HG03060 (cell line): ENCODE measurements around the gene ISM1.

ENCODE experiments used
- ATAC-seq: cut with Tn5 transposase; IDR thresholded peaks from one replicate; pipeline ENCODE4 v1.9.1; 2021; ENCODE audit warnings: low read depth, moderate number of reproducible peaks; ENCODE audit not compliant: unreplicated experiment

ISM1 gene

DNA sequence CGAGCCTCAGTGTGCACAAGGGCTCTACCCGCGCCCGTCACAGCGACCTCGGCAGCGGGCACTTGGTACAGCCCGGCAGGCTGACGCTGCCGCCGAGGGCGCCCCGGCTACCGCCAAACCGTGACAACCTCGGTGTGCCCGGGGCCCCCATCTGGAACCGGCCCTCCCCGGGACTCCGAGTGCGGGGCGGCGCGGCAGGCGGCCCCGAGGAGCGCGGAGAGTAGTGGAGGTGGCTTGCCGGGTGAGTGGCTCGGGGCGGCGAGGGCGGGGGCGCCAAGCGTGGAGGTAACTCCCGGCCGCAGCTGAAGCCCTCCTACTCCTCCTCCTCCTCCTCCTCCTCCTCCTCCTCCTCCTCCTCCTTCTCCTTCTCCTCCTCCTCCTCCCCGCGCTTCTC is at the start of gene ISM1:
TSS of gene ISM1 (plus strand) at position 371 of the 394 bp plus-strand sequence. CDS start 503 bp downstream, outside the sequence.
- ATAC-seq, result no peak

DNA sequence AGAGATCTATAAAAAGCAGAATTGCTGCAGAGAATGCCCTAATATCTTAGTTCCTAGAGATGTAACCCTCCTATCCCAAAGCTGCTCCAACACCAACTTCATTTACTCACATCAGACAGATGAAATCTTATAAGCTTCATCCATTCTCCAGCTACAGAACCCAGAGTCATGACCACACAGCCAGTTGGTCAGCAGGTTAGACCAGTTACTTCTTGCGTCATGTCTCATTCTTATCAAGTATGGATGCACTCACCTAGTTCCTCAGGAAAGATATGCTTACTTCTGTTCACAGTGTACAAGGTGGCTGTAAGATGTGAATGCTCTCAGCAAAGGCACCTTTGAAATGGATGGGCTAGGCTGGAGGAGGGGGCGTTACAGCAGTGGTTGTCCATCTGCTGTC is 47.9 kb upstream of the ISM1 start:
- no peak for ATAC-seq

DNA sequence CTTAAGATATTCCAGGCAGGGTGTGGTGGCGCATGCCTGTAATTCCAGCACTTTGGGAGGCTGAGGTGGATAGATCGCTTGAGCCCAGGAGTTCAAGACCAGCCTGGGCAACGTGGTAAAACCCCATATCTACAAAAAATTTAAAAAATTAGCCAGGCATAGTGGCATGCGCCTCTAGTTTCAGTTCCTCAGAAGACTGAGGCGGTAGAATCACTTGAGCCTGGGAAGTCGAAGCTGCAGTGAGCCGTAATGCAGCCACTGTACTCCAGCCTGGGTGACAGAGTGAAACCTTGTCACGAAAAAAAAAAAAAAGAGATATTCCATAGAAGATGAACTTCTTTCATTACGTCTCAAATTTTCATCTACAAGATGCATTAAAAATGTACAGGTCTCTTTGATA is 46.7 kb upstream of the ISM1 start:
- ATAC-seq, result peak; percentile 87

DNA sequence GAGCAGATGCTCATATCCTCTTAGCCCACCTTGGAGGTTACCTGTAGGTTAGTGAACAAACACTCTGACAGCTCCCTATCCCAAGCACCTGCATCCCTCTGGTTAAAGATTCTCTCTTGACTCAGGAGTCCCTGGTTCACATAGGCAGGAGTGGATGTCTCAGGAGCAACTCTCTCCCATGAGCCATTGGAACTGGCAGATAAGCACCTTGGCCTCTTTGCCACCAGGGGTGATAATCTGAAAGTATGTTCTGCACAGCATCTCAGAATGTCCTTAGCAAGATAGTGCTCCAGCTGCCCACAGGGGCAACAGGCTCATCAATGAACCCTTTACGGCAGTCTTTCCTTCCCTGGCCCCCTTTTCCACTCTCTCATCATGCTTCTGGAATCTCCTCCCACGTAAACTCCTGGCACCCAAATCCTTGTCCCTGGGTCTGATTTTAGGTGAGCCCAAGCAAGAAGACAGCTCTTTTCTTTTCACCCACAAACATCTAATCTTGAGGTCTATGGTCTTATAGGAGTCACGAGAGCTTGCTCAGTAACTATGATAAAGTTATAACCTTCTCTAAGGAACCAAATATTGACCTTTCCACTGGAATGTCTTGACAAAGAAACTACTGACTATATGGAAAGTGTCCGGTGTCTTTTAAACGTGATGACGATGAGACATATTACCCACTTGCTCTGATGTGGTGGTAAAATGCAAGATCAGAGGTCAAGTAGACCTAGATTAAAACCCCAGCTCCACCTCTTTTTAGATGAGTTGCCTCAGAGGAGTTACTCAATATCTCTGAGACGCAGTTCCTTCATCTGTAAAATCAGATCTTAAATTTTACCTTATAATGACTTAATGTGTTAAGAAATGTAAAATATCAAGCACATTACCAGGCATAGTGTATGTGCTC is 39.8 kb upstream of the ISM1 start:
- ATAC-seq, result no peak

DNA sequence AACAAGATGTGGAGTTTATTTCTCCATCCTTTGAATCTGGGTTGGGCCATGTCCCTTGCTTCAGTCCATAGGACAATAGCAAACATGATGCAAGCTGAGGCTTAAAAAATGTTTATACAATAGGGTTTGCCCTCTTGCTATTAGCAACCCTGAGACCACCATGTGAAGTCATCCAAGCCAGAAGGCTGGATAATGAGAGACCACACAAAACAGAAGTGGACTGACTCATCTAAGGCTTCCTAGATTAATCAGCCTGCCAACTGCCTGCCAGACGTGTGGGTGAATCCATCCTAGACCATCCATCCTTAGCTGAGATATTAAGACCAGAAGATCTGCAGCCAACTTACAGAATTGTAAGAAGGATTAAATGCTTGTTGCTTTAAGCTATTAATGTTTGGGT is 38.1 kb upstream of the ISM1 start:
- no peak for ATAC-seq

DNA sequence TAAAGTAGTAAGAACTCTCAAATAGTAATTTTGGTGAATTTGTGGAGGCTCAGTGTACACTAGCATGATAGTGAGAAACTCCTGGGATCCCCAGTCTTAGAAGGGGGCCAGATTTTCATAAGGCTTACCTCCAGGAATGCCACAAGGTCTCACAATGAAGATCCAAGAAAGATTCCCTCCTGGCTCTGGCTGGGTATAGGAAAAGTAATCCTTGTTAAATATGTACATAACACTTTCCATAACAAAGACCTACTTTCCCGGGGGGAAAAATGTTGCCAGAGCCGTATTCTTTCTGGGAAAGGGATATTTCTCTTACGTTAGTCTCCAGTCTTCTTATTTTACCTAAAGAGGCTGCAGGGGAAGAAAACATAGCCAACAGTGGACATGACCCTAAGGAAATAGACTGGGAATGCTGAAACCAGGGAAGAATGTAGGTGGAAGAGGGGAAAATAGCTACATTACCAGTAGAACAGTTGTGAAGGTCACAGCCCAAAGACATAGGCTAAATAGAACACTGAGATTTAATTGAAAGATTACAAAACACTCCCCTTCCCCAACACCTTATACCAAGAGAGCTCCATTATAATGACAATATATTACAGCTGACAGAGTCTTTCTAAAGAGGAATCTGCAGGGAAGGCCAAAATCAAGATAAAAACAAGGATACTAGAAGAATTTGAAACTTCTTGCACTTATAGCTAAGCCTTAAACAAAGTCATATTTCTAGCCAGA is 34.9 kb upstream of the ISM1 start:
- no peak for ATAC-seq

DNA sequence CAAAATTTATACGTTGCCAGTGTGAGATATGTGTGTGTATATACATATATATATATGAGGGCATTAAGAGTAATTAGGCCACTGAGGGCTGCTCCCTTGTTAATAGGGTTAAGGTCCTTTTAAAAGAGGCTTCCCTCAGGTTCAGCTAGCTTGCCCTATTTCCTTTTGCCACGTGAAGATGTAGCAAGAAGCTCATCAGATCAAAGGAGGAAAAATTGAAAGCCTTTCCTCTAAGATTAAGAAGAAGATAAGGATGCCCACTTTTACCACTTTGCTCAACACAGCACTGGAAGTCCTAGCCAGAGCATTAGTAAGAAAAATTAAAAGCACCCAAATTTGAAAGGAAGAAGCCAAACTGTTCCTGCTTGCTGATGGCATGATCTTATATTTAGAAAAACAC is 33.2 kb upstream of the ISM1 start:
- no peak for ATAC-seq

DNA sequence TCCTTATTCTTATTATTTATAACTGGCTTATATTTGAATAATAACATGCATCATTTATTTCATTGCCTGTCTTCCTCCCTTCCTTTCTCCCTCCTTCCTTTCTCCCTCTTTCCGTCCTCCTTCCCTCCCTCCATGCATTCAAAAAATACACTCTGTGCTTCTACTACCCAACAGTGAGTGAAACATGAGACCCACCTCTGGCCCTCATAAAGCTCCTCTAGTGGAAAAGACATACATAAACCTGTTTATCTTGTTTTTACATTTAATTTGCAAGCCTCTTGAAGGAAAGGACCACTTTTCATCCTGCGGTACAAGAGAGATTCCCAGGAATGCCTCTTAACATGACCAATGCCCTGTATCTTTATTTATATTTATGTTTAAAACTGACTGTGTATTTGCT is 21.8 kb upstream of the ISM1 start:
- no peak for ATAC-seq

DNA sequence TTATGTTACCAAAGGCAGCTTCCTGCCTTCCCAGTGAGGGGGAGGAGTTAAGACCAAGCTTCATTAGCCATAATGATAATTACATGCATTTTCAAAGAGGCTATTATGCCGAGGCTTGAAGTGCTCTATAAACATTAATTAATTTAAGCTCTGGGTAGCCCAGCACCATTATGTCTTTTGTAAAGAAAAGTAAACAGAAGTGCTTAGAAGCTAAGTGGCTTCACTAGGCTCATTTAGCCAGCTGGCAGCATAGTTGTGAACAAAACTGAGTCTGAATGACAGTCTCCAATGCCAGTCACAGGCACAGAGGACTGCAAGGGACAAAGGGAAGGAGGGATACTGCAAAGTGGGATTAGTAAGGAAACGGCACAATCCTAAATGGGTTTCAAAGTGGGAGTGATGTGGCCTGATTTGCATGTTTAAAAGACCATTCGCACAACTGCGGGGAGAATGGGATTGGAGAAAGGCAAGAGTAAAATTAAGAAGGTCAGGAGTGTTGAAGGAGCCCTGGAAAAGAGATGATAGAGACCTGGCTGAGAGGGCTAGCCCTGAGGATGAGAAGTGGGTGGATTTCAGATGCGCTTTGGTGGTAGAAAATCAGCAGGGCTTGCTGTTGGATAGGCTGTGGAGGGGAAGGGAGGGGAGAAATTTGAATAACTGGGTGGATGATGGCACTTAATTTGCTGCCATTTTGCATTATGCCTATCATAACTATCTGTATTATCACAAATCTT is 20.1 kb upstream of the ISM1 start:
- no peak for ATAC-seq

DNA sequence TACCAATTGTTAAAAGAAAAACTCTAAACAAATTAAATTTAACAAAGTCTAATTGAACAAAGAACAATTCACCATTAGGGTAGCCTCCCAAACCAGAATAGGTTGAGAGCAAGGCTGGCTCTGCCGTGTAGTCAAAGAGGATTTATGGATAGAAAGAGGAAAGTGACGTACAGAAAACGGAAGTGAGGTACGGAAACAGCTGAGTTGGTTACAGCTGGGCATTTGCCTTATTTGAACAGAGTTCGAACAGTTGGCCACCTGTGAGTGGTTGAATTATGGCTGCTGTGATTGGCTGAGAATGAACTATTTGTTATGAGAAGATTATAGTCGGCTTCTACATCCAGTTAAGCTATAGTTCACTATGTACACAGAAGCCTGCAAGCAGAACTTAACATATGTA is 18.5 kb upstream of the ISM1 start:
- no peak for ATAC-seq

DNA sequence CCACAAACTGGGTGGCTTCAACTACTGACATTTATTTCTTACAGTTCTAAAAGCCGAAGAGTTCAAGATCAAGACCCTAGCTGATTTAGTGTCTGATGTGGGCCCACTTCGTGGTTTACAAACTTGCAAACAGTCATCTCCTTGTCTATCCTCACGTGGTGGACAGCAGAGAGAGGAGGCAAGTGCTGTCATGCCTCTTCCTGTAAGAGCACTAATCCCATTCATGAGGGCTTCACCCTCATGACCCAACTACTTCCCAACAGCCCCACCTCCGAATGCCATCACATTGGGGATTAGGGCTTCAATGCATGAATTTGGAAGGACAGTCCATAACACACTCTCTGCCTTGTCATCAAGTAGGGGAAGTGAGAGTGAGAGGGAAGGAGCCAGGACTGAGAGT is 15.6 kb upstream of the ISM1 start:
- ATAC-seq, result no peak

DNA sequence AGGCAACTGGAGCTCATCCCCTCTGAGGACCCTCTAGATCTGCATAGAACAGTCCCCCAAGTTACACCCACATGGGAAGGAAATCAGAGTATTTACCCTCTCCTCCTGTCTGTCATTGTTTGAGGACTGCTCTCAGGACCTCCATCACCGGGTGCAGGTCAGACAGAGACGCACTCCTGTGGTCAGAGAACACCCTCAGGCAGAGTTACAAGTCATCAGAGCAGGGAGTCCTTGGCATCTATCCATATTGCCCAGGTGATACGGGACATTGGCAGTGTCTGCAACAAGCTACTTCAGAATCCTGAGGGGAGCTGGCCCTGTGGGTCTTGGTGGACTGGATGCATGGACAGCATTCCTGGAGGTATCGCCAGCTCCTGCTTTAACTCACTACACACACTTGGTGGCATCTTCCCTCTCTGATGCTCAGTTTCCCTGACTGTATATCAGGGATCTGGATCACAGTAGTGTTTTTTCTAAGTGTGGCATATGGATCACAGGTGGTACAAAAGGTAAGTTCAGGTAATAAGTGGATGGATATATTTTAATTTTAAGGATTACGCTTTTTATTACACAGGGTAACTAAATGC is 15.1 kb upstream of the ISM1 start:
- ATAC-seq, result no peak

DNA sequence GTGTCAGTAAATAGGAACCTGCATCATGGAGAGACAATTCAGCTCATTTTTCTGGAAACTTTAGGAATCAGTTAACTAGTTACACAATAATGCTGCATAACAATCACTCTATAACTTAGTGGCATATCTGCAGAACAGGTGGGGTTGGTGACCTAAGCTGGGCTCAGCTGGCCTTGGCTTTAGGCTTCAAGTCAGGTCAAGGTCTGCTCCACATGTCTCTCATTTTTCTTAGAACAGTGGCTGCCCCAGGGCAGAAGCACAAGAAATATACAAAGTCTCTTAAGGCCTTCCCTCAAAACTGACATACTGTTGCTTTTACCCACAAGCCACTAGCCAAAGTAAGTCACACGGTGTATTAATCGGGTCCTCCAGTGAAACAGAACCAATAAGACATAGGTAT is 14.1 kb upstream of the ISM1 start:
- ATAC-seq, result no peak

DNA sequence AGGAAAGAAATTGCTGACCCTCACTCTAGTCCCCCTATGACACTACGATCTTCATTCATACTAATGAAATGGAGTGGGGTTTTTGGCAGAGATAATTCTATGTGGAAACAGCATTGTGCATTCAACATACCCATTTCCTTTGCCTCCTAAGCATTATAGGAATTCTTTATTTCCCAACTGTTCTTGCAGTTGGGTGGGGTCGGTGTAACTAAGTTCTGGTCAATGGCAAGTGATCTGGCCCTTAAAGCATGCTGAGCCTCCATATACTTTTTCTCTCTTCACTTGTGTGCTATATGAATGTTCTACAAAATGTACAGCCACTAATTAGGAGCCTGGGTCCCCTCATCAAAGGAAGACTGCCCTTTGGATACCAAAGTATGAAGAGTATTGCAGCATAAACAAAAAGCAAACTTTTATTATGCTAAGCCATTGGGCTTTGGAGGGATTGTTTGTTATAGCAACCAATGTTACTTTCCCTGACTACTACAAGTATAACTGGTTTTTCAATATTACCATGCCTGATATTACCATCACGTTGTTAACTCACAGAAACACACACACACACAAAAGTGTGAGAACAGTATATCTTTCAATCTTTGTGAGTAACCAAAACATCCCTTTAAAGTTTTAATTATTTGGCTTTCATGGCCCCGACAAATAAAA is 9.0 kb upstream of the ISM1 start:
- no peak for ATAC-seq

DNA sequence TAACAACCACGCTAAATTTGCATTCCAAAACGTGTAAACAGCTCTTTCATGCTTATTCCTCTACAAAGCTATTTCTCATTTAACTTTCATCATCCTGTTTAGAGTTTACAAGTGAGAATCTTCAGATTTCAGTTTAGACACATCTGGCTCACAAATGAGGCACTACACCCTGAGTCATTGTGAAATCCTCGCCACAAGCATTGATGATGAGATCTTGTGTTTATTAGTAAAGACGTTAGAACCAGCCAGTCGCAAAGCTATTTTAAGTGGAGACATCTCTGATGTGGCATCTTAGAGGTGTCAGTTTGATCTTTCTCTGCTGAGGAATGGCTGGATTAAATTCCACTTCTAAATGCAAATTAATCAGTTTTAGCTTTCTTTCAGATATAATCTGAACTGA is 8.3 kb upstream of the ISM1 start:
- ATAC-seq, result no peak

DNA sequence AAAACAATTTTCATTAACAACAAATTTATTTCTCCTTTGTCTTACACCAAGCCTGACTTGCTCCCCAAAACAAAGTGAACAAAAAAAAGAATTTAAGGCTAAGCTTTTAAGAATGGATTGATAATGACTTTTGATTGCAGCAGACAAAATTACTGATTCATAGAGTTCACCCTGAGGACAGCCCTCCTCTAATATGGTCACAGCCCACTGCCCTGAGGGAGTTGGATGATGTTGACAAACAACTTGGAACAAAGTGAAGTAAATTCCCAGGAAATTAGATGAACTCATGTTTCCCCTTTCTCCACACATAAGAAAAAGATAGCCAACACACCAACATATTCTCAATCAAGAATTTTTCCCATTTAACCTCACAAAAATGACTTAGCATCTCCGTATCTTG is 7.7 kb upstream of the ISM1 start:
- no peak for ATAC-seq

DNA sequence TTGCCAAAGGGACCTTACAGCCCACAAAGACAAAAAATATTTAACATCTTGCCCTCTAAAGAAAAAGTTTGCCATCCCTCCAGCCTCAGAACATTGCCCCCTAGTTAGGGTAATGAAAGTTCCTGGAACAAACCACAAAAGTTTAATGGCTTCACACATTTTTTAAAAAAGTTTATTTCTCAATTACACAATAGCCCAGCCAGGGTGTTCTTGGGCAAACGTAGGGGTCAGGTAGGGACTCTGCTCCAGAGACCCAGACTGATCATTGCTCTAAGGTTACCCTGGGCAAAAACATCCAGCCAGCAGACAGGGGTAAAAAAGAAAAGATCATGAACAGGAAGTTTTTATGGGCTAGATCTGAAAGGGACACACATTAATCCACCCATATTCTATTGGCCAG is 4.5 kb upstream of the ISM1 start:
- ATAC-seq, result no peak

DNA sequence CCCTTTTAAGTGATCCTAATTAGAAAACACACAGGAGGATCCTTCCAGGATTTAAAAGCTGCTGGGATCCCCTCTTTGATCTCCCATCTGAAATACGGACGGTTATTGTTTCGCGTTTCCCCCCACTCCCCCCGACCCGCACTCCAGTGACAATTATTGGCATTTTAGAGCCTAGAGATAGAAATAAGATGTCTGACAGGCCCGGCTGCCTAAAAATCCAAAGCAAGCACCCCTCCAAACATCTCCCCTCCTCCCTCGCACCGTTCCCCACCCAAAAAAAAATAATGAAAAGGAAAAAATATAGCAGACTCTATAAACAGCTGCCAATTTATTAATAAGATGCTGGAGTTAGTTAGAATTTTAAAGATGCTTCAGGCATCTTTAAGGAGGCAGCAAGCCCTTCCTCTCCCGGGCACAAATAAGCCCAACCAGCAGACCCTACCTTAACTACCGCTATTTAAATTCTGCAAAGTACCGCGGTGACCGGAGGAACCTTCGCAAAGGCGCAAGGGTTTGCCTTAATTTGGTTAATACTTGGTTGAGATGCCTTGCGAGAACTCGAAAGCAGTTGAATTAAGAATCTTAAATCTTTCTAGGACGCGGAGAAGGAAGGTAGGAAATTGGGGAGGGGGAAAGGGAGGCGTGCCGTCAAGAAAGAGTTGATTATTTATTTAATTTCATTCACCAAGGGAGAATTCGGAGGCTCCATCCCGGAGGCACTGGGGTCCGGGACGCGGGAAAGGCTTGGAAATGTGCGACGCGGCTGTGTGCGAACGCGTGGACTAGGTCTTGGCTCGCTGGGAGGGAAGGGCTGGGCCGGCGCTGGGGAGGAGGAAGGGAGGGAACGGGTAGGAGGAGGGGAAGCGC is 1.5 kb upstream of the ISM1 start:
- ATAC-seq, result no peak

DNA sequence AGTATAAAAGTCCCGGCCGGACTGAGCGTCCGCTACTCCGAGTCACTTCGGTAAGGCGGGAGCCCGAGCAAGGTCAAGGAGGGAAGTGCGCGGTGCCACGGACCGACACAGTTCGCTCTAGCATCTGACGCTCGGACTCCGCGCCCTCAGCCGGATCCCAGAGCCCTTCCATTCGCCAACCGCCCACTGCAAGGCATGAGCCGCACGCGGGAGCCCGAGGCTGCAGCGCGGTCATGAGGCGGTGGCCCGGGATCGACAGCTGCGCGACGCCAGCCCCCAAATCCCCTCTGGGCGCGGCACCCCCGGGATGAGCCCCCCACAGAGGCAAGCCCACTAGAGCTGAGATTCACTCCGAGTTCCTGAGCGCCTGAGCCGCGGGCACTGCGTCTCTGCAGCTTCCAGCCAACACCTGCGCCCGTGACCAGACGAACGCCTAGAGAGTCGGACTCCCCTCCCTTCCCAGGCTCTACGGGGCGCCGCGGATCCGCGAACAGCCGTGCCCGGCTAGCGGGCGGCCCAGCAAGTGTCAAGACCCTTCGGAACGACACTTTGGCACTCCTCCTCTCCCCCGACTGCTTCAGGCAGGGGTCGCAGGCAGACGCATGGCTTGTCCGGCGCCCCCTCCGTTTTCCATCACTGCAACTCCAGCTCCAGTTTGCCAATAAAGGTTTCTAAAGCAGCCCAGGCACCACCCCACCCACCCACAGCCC is 725 bp upstream of the ISM1 start:
- no peak for ATAC-seq
